NAMALWA (cell line): ENCODE data around the gene FEZ2.

Experiments used
- DNase-seq: peaks from one replicate; pipeline ENCODE4 v3.0.0-alpha.2; 2015; ENCODE audit warnings: low spot score

FEZ2 gene

GRCh38 chr2:36561237-36561944, 36.6 kb downstream of the FEZ2 start:
- DNase-seq: no peak

- no peak for DNase-seq
Observed at GRCh38 chr2:36560726-36561125, 37.2 kb downstream of the FEZ2 start.

- no peak for DNase-seq
Observed at GRCh38 chr2:36559221-36559942, 38.6 kb downstream of the FEZ2 start.

GRCh38 chr2:36556842-36557241, 41.1 kb downstream of the FEZ2 start:
- DNase-seq: no peak

- no peak for DNase-seq
Observed at GRCh38 chr2:36555789-36556188, 42.2 kb downstream of the FEZ2 start.

GRCh38 chr2:36554531-36554930, 43.4 kb downstream of the FEZ2 start:
- DNase-seq: no peak

- no peak for DNase-seq
Observed at GRCh38 chr2:36553683-36554082, 44.3 kb downstream of the FEZ2 start.

GRCh38 chr2:36550006-36550405, 48.0 kb downstream of the FEZ2 start:
- no peak for DNase-seq

- no peak for DNase-seq
Observed at GRCh38 chr2:36549165-36549574, 48.8 kb downstream of the FEZ2 start.

GRCh38 chr2:36547906-36548305, 50.1 kb downstream of the FEZ2 start:
- no peak for DNase-seq

GRCh38 chr2:36545871-36546416, 52.0 kb downstream of the FEZ2 start:
- no peak for DNase-seq

- DNase-seq: no peak
Observed at GRCh38 chr2:36544638-36545338, 53.2 kb downstream of the FEZ2 start.

GRCh38 chr2:36541891-36542595, 55.9 kb downstream of the FEZ2 start:
- DNase-seq: no peak

GRCh38 chr2:36540986-36541754, 56.8 kb downstream of the FEZ2 start:
- no peak for DNase-seq

GRCh38 chr2:36539631-36540030, 58.3 kb downstream of the FEZ2 start:
- DNase-seq: no peak

- no peak for DNase-seq
Observed at GRCh38 chr2:36538335-36538734, 59.6 kb downstream of the FEZ2 start.

- DNase-seq: no peak
Observed at GRCh38 chr2:36536776-36537175, 61.2 kb downstream of the FEZ2 start.

GRCh38 chr2:36535099-36535498, 62.9 kb downstream of the FEZ2 start:
- no peak for DNase-seq

- DNase-seq: no peak
Observed at GRCh38 chr2:36534275-36534799, 63.6 kb downstream of the FEZ2 start.

- DNase-seq: no peak
Observed at GRCh38 chr2:36530983-36531354, 67.0 kb downstream of the FEZ2 start.
